Non-pigmented ciliary epithelial cell (primary cell): ENCODE data around the gene SNRNP40.
"Not testable (repeated sequence)": the region's sequence is repeated elsewhere in the genome, so short reads cannot be mapped to it uniquely, and the experiment has no call there.

ENCODE experiments used
- DNase-seq: peaks from one replicate; pipeline ENCODE4 v3.0.0-alpha.2; 2010; ENCODE audit warnings: low read depth

Gene SNRNP40

GRCh38 chr1:31296486-31297276, at the start of gene SNRNP40, which contains the start of gene ZCCHC17:
SNRNP40 (minus strand) TSS chr1:31296788; CDS start chr1:31296751, 37 bp downstream.
ZCCHC17 (plus strand) TSS chr1:31297032; CDS start chr1:31310099, 13,067 bp downstream.
- peak; percentile 97 for DNase-seq

- DNase-seq: no peak
Measured at GRCh38 chr1:31345635-31346034, 49.0 kb upstream of the SNRNP40 start.

- no peak for DNase-seq
Measured at GRCh38 chr1:31344503-31344902, 47.9 kb upstream of the SNRNP40 start.

GRCh38 chr1:31336687-31337467, 40.3 kb upstream of the SNRNP40 start:
- no peak for DNase-seq

- DNase-seq: no peak
Measured at GRCh38 chr1:31335007-31335406, 38.4 kb upstream of the SNRNP40 start.

GRCh38 chr1:31327381-31327780, 30.8 kb upstream of the SNRNP40 start:
- DNase-seq: no peak

- no peak for DNase-seq
Measured at GRCh38 chr1:31326461-31326860, 29.9 kb upstream of the SNRNP40 start.

GRCh38 chr1:31324992-31325391, 28.4 kb upstream of the SNRNP40 start:
- DNase-seq: no peak

GRCh38 chr1:31324093-31324492, 27.5 kb upstream of the SNRNP40 start:
- DNase-seq: no peak

GRCh38 chr1:31318146-31318545, 21.6 kb upstream of the SNRNP40 start:
- no peak for DNase-seq

GRCh38 chr1:31315902-31316301, 19.3 kb upstream of the SNRNP40 start:
- no peak for DNase-seq

GRCh38 chr1:31310198-31310597, 13.6 kb upstream of the SNRNP40 start:
- DNase-seq: no peak

GRCh38 chr1:31308036-31308435, 11.4 kb upstream of the SNRNP40 start:
- DNase-seq: no peak

GRCh38 chr1:31306278-31306677, 9.7 kb upstream of the SNRNP40 start:
- DNase-seq: peak; percentile 93

GRCh38 chr1:31302709-31303441, 6.3 kb upstream of the SNRNP40 start:
- no peak for DNase-seq

- no peak for DNase-seq
Measured at GRCh38 chr1:31300193-31300592, 3.6 kb upstream of the SNRNP40 start.

- no peak for DNase-seq
Measured at GRCh38 chr1:31299365-31299764, 2.8 kb upstream of the SNRNP40 start.

GRCh38 chr1:31297277-31298247, 974 bp upstream of the SNRNP40 start:
- DNase-seq: no peak

- no peak for DNase-seq
Measured at GRCh38 chr1:31295874-31296485, 608 bp downstream of the SNRNP40 start.

GRCh38 chr1:31289021-31289420, 7.6 kb downstream of the SNRNP40 start:
- no peak for DNase-seq

GRCh38 chr1:31287791-31288190, 8.8 kb downstream of the SNRNP40 start:
- not testable (repeated sequence) for DNase-seq
